ENCODE results near the gene ZDHHC11B. TPM values are rescaled to one million over a fixed set of nuclear protein-coding genes. Genes with fewer than 3 reads are reported as not detected.

ZDHHC11B gene
- total RNA-seq, 2 experiments from 2014 or later = 14.8 to 15.1 TPM

DNA sequence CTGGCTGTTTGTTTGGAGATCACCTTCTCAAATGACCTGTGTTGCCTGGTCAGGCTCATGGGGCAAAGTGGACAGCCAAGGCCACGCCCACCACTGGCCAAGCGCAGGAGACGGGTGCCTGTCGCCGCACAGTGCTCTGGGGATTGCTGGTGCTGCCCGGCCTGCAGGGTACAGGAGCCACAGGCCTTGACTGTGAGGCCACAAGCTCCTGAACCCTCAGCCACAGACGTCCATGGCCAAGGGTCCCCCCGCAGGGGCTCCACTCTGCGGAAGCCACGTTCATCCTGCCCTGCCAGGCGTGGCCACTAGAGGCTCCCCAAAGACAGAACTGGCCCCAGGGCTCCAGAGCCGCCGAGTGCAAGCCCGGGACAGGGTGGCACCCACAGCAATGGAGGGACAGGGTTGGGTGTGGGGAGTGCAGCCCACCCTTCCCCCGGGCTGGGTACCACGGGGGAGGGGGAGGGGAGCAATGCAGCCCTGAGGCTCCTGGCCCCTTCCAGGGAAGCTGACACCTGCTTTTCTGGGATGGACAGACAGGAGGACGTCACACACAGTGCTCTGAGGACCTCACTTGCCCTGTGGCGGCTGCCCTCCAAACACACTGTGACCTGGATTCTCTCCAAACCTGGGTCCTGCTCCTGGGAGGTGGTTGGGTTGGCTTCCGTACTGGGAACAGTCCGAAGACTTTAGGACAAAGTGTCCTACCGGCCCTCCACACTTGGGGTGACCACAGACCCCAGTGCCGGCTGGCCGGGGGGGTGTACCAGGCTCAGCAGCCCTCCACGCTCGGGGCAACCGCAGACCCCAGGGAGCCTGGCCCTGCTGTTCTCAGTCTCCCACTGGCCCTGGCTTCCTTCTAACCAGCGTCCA is 112.8 kb downstream of the ZDHHC11B start:
- Mint-ChIP-seq H3K27me3 (peaks cover 12% of the 10 kb centered on the region), H3K27ac (peak overlapping the region; percentile 95), H3K36me3 (ENCODE audit: low read depth) (peaks cover 16% of the 10 kb centered on the region), H3K4me3 (no peak overlapping the region), H3K4me1 (ENCODE audit: low read depth) (peaks cover 9% of the 10 kb centered on the region), H3K9me3 (no peaks in the 10 kb centered on the region)
- Histone ChIP-seq H3K27me3 (ENCODE audit: control insufficient read depth in 1 of 2, insufficient read depth in 2 of 2, low read length in 2 of 2) (no peaks in the 10 kb centered on the region), H3K4me1 (ENCODE audit: insufficient read depth, low read length) (peaks cover 37% of the 10 kb centered on the region), H3K4me3 (ENCODE audit: low read length) (peak overlapping the region; percentile 36), H3K36me3 (ENCODE audit: insufficient read depth, low read length) (no peaks in the 10 kb centered on the region), H3K27ac (ENCODE audit: low read depth in 1 of 2, low read length in 2 of 2) (peak overlapping the region in 1 of 2 donors; percentile 68), H3K9me3 (ENCODE audit: control insufficient read depth in 1 of 2, insufficient read depth in 1 of 2, low read length in 2 of 2) (no peaks in the 10 kb centered on the region)
- POLR2A ChIA-PET = no interaction called here
- intact Hi-C loops (cut with DNase I, micrococcal nuclease) = loop anchor here (2.0 to 5.0 kb wide), 2 partner anchors 231 to 471 kb away; no protein-coding TSS in a partner anchor
- CTCF ChIA-PET = no interaction called here
- DNase-seq = peak; percentile 58 to 85 (median 67)
- TF ChIP-seq, protein P1, sequence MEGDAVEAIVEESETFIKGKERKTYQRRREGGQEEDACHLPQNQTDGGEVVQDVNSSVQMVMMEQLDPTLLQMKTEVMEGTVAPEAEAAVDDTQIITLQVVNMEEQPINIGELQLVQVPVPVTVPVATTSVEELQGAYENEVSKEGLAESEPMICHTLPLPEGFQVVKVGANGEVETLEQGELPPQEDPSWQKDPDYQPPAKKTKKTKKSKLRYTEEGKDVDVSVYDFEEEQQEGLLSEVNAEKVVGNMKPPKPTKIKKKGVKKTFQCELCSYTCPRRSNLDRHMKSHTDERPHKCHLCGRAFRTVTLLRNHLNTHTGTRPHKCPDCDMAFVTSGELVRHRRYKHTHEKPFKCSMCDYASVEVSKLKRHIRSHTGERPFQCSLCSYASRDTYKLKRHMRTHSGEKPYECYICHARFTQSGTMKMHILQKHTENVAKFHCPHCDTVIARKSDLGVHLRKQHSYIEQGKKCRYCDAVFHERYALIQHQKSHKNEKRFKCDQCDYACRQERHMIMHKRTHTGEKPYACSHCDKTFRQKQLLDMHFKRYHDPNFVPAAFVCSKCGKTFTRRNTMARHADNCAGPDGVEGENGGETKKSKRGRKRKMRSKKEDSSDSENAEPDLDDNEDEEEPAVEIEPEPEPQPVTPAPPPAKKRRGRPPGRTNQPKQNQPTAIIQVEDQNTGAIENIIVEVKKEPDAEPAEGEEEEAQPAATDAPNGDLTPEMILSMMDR (IDR thresholded peaks at IDR 0.05) = peak; percentile 89
- ATAC-seq (ENCODE audit: poor library complexity) = peak; percentile 69

- Mint-ChIP-seq H3K27ac (no peak overlapping the region), H3K4me3 (no peak overlapping the region), H3K9me3 (no peaks in the 10 kb centered on the region), H3K4me1 (ENCODE audit: low read depth) (peaks cover 9% of the 10 kb centered on the region), H3K27me3 (peaks cover 6% of the 10 kb centered on the region), H3K36me3 (ENCODE audit: low read depth) (peaks cover 16% of the 10 kb centered on the region)
- Histone ChIP-seq H3K36me3 (ENCODE audit: insufficient read depth, low read length) (no peaks in the 10 kb centered on the region), H3K4me1 (ENCODE audit: insufficient read depth, low read length) (peaks cover 37% of the 10 kb centered on the region), H3K9me3 (ENCODE audit: control insufficient read depth in 1 of 2, insufficient read depth in 1 of 2, low read length in 2 of 2) (no peaks in the 10 kb centered on the region), H3K27me3 (ENCODE audit: control insufficient read depth in 1 of 2, insufficient read depth in 2 of 2, low read length in 2 of 2) (no peaks in the 10 kb centered on the region), H3K4me3 (ENCODE audit: low read length) (no peak overlapping the region), H3K27ac (ENCODE audit: low read depth in 1 of 2, low read length in 2 of 2) (no peak overlapping the region)
- ChIA-PET CTCF (interaction anchor here (0.8 to 2.1 kb wide), 2 partner anchors 234 to 243 kb away, joined by 3 to 7 read pairs; no protein-coding TSS in a partner anchor), POLR2A (no interaction called here)
- DNase-seq = peak in 1 of 14 experiments; percentile 35
- TF ChIP-seq, protein P1 (IDR thresholded peaks at IDR 0.05) = no peak
- ATAC-seq (ENCODE audit: poor library complexity) = no peak
- intact Hi-C loops (cut with DNase I, micrococcal nuclease) = loop anchor here (2.0 to 5.0 kb wide), 2 partner anchors 232 to 472 kb away; no protein-coding TSS in a partner anchor
These were observed 113.9 kb downstream of the ZDHHC11B start for GRCh38 chr5:670396-671270.

DNA sequence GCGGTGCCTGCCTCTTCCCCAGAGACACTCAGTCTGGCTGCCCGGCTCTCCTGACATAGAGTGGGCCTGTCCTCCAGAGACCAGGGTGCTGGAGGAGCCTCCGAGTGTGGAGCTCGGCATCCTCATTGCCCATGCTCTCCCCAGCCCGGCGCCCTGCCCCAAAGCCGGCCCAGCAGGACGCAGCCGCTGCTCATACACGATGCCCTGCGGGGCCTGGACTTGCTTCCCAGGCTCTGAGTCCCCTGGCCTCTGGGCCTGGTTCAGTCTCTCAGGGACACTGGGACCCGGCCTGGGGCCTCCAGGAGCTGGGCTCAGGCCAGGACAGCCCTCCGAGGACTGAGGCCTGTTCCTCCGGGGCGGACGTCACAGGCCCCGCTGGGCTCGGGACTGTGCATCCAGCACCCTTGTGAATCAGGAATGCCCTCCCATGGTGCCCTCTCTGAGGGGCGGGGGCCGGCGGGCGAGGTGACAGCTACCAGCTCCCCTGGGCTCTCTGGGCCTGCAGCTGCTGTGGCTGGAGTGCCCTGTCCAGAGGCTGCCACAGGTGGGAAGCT is 114.6 kb downstream of the ZDHHC11B start:
- TF ChIP-seq, protein P1 (IDR thresholded peaks at IDR 0.05) = no peak
- no peaks in the 10 kb centered on the region for H3K9me3 ChIP-seq (ENCODE audit: control insufficient read depth in 1 of 2, insufficient read depth in 1 of 2, low read length in 2 of 2)
- H3K4me1 ChIP-seq (ENCODE audit: insufficient read depth, low read length) = peaks cover 37% of the 10 kb centered on the region
- ATAC-seq (ENCODE audit: poor library complexity) (no peak), DNase-seq (no peak)
- peaks cover 16% of the 10 kb centered on the region for H3K36me3 Mint-ChIP-seq (ENCODE audit: low read depth)
- POLR2A ChIA-PET = no interaction called here
- intact Hi-C loops (cut with DNase I, micrococcal nuclease) = loop anchor here (2.0 to 5.0 kb wide), 2 partner anchors 233 to 472 kb away; no protein-coding TSS in a partner anchor
- no peaks in the 10 kb centered on the region for H3K27me3 ChIP-seq (ENCODE audit: control insufficient read depth in 1 of 2, insufficient read depth in 2 of 2, low read length in 2 of 2)
- H3K36me3 ChIP-seq (ENCODE audit: insufficient read depth, low read length) = no peaks in the 10 kb centered on the region
- peaks cover 9% of the 10 kb centered on the region for H3K4me1 Mint-ChIP-seq (ENCODE audit: low read depth)
- CTCF ChIA-PET = interaction anchor here (0.8 to 2.1 kb wide), 3 partner anchors 219 to 244 kb away, joined by 3 to 7 read pairs (median 3); no protein-coding TSS in a partner anchor
- H3K27me3 Mint-ChIP-seq = peaks cover 6% of the 10 kb centered on the region
- H3K27ac ChIP-seq (ENCODE audit: low read depth in 1 of 2, low read length in 2 of 2) = no peak overlapping the region
- no peaks in the 10 kb centered on the region for H3K9me3 Mint-ChIP-seq
- no peak overlapping the region for H3K27ac Mint-ChIP-seq
- no peak overlapping the region for H3K4me3 Mint-ChIP-seq
- no peak overlapping the region for H3K4me3 ChIP-seq (ENCODE audit: low read length)
